Measurements from ENCODE around the gene THOC2.

DNA sequence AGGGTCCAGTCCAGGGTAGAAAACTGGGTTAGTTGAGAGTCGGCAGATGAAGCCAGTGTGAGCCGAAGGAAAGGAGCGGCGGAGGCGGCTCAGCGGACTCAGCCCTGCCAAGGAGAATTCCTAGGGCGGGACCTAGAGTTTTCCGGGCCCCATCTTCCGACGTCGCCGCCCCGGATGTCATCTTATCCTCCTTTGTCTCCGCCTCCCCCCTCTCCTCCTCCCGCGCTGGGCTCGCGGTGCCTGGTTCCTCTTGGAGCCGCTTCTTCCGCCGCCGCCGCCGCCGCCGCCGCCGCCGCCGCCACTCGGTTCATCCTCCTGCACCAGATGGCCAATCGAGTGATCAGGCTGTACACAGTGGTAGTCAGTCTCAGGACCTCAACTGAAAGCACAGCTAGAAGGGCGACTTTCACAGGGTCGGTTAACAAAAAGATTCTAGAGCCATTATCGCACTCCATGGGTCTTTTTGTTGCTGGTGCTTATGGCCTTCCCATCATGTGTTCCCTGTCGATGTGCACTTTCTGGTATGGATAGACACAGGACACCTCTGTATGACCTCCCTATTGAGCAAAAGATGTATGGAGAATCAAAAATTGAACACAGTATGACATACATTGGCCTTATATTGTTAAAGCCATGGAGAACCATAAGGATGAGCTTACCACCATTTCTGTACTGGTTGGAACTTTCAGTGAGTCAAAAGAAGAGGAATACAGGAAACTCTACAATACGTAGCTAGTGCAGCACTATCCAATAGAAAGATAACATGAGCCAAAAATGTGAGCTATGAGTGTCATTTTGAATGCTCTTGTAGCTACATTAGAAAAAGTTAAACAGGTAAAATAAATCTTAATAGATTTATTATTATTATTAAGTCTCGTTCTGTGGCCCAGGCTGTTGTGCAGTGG, 32.4 kb upstream of the THOC2 start:
- no peak for TF ChIP-seq ZNF274 (IDR thresholded peaks at IDR 0.05; ENCODE audit: low read depth, low read length)
- no peak for TF ChIP-seq YY1 (IDR thresholded peaks at IDR 0.05; ENCODE audit: insufficient read depth, insufficient read length)
